B cell (primary cell): ENCODE data around the gene TMEM238.

Source experiments
- EZH2 ChIP-seq: IDR thresholded peaks from 2 replicates; pipeline ENCODE4 v1.6.1; 2012; ENCODE audit warnings: borderline replicate concordance, low read depth, mild to moderate bottlenecking, moderate library complexity, low read length; ENCODE audit not compliant: insufficient read depth, poor library complexity, severe bottlenecking
- TF ChIP-seq, protein P1 (sequence below): fragments of 200-600 bp; IDR thresholded peaks from one replicate; pipeline ENCODE4 v1.8.0; 2022; ENCODE audit warnings: antibody characterized with exemption, mild to moderate bottlenecking

DNA sequence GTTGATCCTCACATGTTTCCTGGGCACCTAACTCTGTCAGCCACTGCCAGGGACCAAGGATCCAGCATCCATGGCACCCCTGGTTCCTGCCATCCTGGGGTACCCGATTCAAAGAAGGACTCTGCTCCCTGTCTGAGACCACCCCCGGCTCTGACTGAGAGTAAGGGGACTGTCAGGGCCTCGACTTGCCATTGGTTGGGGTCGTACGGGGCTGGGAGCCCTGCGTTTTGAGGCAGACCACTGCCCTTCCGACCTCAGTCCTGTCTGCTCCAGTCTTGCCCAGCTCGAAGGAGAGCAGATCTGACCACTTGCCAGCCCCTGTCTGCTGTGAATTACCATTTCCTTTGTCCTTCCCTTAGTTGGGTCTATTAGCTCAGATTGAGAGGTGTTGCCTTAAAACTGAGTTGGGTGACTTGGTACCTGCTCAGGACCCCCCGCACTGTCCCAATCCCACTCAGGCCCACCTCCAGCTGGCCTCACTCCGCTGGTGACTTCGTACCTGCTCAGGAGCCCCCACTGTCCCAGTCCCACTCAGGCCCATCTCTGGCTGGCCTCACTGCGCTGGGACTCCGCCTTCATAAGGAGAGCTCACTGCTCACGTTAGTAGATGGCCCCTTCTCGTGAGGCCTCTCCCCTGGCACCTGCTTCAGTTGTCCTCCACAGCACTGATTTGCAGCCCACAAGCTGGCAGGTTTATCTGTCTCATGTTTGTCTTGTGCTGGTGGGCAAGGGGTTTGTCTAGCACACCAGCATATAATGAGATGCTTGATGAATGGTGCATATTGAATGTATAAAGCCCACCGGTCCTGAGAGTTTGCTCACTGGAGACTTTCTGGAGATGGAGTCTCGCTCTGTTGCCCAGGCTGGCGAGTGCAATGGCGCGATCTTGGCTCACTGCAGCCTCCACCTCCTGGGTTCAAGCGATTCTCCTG is 5.6 kb upstream of the TMEM238 start:
- TF ChIP-seq, protein P1, sequence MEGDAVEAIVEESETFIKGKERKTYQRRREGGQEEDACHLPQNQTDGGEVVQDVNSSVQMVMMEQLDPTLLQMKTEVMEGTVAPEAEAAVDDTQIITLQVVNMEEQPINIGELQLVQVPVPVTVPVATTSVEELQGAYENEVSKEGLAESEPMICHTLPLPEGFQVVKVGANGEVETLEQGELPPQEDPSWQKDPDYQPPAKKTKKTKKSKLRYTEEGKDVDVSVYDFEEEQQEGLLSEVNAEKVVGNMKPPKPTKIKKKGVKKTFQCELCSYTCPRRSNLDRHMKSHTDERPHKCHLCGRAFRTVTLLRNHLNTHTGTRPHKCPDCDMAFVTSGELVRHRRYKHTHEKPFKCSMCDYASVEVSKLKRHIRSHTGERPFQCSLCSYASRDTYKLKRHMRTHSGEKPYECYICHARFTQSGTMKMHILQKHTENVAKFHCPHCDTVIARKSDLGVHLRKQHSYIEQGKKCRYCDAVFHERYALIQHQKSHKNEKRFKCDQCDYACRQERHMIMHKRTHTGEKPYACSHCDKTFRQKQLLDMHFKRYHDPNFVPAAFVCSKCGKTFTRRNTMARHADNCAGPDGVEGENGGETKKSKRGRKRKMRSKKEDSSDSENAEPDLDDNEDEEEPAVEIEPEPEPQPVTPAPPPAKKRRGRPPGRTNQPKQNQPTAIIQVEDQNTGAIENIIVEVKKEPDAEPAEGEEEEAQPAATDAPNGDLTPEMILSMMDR: no peak
- TF ChIP-seq EZH2: no peak
